Coronary artery (tissue), 2 donors: ENCODE results near the gene ZNF584.

Experiments
- DNase-seq: peaks from one replicate; pipeline ENCODE4 v3.0.0-alpha.2; 2017; ENCODE audit warnings: low spot score
- H3K27ac ChIP-seq, 2 donors: fragments of 200-600 bp; sonication (generic); one replicate each; pipeline ENCODE4 v1.5.1; 2016 to 2019
- H3K4me3 ChIP-seq: fragments of 200-600 bp; sonication (generic); 2 replicates; pipeline ENCODE4 v1.5.1; 2016; ENCODE audit warnings: mild to moderate bottlenecking, moderate library complexity
- TF ChIP-seq, protein P1 (sequence below): fragments of 200-600 bp; sonication (generic); IDR thresholded peaks from one replicate; pipeline ENCODE4 v1.5.1; 2019; ENCODE audit warnings: antibody characterized with exemption

The ZNF584 gene

DNA sequence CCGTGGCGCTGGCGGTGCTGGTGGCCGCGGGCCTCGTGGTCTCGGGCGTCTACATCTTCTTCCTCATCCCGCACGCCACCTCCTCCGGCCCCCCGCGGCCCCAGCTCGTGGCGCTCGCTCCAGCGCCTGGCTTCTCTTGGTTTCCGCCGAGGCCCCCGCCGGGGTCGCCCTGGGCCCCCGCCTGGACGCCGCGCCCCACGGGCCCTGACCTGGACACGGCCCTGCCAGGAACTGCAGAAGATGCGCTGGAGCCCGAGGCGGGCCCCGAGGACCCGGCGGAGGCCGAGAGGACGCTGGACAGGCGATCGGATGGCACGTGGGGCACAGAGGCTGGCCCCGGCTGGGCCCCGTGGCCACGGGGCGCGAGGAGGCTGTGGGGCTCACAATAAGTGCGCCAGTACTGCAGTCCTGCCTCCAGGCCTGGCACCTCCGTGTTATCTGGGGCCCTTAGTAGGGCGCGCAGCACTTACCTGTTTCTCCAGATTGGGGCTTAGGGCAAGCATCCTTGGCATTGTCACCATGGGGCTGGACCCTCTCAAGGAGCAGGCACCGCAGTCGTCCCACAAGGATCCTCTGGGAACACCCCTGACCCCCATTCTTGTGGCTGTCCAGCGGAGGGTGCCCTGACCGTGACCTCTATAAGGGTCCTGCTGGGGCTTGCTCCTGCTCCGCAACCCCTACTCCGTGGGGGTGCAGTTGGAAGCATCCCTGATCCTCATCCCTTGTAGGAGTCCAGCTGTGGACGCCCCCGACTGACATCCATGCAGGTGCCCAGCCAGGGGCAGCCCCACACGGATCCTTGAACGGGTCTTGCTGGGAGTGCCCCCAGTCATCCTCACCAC, 11.5 kb upstream of the ZNF584 start:
- H3K27ac ChIP-seq, result no peak overlapping the region
- TF ChIP-seq, protein P1, sequence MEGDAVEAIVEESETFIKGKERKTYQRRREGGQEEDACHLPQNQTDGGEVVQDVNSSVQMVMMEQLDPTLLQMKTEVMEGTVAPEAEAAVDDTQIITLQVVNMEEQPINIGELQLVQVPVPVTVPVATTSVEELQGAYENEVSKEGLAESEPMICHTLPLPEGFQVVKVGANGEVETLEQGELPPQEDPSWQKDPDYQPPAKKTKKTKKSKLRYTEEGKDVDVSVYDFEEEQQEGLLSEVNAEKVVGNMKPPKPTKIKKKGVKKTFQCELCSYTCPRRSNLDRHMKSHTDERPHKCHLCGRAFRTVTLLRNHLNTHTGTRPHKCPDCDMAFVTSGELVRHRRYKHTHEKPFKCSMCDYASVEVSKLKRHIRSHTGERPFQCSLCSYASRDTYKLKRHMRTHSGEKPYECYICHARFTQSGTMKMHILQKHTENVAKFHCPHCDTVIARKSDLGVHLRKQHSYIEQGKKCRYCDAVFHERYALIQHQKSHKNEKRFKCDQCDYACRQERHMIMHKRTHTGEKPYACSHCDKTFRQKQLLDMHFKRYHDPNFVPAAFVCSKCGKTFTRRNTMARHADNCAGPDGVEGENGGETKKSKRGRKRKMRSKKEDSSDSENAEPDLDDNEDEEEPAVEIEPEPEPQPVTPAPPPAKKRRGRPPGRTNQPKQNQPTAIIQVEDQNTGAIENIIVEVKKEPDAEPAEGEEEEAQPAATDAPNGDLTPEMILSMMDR, result no peak
- no peak overlapping the region for H3K4me3 ChIP-seq
- no peak for DNase-seq

DNA sequence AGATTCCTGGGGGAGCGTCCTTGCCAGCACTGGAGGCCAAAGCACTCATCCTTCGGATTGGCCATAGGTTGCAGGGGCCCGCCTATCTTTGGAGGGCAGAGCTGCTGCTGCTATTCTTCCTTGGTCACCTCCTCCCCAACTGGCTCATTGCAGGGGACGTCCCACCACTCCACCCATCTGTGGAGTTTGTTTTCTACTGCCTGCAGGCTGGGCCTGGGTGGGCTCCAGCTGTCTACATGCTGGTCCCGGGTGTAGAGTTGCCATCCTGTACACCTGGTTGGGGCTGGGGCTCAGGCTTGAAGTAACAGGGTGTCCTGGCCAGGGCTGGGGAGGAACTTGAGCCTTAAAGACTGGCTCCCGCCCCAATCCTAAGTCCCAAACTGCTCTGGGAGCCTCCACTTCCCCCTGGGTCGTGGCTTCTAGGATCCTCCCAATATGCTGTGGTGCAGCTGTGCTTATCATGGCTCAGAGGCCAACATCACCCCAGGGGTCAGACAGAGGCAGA, 10.9 kb upstream of the ZNF584 start:
- no peak overlapping the region for H3K27ac ChIP-seq
- TF ChIP-seq, protein P1, result no peak
- H3K4me3 ChIP-seq, result no peak overlapping the region
- no peak for DNase-seq

DNA sequence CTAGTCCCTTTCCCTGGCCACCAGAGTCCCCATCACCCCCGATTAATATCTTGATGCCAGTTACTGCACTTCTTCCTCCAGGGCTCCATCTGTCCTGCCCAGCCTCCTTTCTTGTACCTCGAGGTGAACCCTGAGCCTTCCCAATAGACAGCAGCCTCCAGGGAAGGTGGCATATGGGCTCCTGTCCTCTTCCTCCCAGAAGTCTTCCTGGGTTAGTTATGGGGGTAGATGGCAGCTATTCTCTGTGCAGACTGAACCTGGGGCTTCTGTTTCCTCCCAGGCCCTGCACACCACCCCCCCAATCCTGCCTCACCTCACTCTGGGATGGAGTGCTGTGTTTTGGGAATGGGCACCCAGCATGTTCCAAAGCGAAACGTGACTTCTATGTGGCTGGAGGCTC, 10.4 kb upstream of the ZNF584 start:
- no peak overlapping the region for H3K27ac ChIP-seq
- DNase-seq, result no peak
- no peak overlapping the region for H3K4me3 ChIP-seq
- TF ChIP-seq, protein P1, result no peak

DNA sequence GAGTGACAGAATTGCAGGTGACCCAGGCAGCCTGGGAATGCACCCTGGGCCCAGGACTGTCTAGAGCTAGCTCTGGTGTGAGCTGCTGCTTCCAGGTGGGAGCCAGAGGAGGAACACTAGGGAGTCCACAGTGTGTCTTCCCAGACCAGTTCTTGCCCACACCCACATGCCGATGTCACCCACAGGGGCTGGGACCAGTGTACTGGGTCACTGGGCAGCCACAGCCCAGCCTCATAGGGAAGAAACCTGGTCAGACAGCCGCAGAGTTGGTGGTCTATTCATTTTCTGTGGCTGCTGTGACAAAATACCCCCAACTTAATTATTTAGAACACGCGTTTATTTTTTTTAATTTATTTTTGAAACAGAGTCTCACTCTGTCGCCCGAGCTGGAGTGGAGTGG, 9.9 kb upstream of the ZNF584 start:
- TF ChIP-seq, protein P1, result no peak
- H3K27ac ChIP-seq, result no peak overlapping the region
- no peak overlapping the region for H3K4me3 ChIP-seq
- DNase-seq, result no peak

DNA sequence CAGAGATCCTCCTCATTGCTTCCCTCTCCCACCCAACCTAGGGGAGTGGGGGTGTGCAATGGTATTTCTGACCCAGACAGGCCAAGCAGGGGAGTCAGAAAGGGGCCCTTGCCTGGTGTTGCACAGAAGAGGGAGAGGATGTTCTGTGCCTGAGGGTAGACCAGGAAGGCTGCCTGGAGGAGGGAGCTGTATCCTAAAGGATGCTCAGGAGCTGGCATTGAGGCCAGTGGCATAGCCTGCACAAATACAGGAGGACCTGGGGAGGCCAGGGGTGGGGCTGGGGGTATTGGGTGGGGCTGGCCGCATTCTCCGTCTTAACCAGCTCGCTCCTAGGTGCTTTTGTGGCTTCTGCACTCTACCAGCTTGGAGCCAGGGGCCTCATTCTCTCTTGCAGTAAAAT, 8.5 kb upstream of the ZNF584 start:
- no peak overlapping the region for H3K4me3 ChIP-seq
- no peak for DNase-seq
- H3K27ac ChIP-seq, result no peak overlapping the region
- TF ChIP-seq, protein P1, result no peak

- DNase-seq, result no peak
- H3K27ac ChIP-seq, result peak overlapping the region in 1 of 2 donors; percentile 38
- H3K4me3 ChIP-seq, result peak overlapping the region; percentile 72
- TF ChIP-seq, protein P1, result no peak
These were observed 8.0 kb upstream of the ZNF584 start for GRCh38 chr19:58400316-58400915.
